ENCODE measurements around the gene HS2ST1.
"Not testable (repeated sequence)": the region's sequence is repeated elsewhere in the genome, so short reads cannot be mapped to it uniquely, and the experiment has no call there.

The HS2ST1 gene

GRCh38 chr1:87062687-87063086, 148.3 kb downstream of the HS2ST1 start:
- FAIRE-seq (no peak), DNase-seq (ENCODE audit: insufficient read length, low spot score) (no peak)
- no peak for TF ChIP-seq POLR2A (IDR thresholded peaks at IDR 0.05; ENCODE audit: low read depth, low read length)

- DNase-seq (ENCODE audit: insufficient read length, low spot score) (no peak), FAIRE-seq (no peak)
- no peak for TF ChIP-seq POLR2A (IDR thresholded peaks at IDR 0.05; ENCODE audit: low read depth, low read length)
Observed at GRCh38 chr1:87064309-87064708, 149.9 kb downstream of the HS2ST1 start.

DNA sequence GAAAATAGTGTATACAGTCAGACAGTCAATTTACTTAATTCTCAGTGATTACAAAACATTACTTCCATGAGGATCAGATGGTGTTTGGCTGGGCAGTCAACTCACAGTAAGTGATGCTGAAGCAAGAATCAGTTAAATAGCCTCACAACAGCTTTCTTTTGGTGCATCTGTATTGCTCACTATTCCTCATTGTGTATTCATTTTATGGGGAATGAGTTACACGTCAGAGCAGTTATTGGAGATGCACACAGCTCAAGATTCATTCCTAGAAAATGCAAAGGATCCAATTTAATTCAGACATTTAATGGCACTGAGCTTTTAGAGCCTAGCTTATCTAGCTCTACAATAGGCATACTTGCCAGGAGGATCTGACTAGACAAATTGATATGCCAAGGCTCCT, 150.6 kb downstream of the HS2ST1 start:
- no peak for DNase-seq (ENCODE audit: insufficient read length, low spot score)
- no peak for FAIRE-seq

GRCh38 chr1:87066708-87067107, 152.3 kb downstream of the HS2ST1 start:
- FAIRE-seq; DNase-seq (ENCODE audit: insufficient read length, low spot score): not testable (repeated sequence)

More for the DNA sequence above, 150.6 kb downstream of the HS2ST1 start:
- TF ChIP-seq POLR2A (IDR thresholded peaks at IDR 0.05; ENCODE audit: low read depth, low read length), result no peak

GRCh38 chr1:87072411-87072810, 158.0 kb downstream of the HS2ST1 start:
- no peak for FAIRE-seq
- no peak for TF ChIP-seq POLR2A (IDR thresholded peaks at IDR 0.05; ENCODE audit: low read depth, low read length)

GRCh38 chr1:87072904-87073303, 158.5 kb downstream of the HS2ST1 start:
- no peak for TF ChIP-seq POLR2A (IDR thresholded peaks at IDR 0.05; ENCODE audit: low read depth, low read length)
- FAIRE-seq, result no peak
- no peak for DNase-seq (ENCODE audit: insufficient read length, low spot score)

More at GRCh38 chr1:87072411-87072810, 158.0 kb downstream of the HS2ST1 start:
- DNase-seq (ENCODE audit: insufficient read length, low spot score), result no peak

DNA sequence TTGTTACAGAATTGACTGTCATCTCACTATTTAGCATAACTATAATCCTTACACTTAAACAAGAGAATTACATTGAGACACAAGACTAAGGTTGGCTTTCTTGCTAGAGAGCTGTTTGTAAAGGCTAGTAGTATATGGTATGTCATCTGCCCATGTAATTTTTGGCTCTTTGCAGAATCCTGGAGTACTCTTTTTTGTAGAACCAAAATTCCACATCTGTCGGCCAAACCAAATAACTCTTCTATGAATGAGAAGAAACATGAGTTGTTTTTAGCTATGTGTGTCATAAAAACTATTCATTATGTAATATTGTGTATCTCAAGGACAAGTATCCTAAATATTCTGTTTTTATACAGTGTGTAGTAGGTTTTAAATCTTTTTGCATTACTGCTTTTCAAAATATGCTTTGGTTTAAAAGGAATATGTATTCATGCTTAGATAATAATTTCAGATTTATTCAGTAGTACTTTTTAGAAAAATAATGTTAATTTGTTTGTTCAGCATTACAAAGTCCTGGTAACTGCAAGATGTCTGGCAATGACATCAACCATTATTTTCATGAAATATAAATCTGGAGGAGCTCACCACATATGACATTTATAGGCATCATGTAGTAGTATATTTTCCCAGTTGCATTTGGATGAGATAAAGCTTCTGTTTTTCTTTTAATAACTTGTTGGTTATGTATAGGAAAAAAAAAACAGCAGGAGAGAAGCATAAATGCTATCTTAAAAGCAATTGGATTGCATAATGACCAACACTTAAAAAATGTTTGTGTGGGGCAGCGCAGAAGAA, 159.8 kb downstream of the HS2ST1 start:
- DNase-seq (ENCODE audit: insufficient read length, low spot score) (no peak), FAIRE-seq (no peak)
- TF ChIP-seq POLR2A (IDR thresholded peaks at IDR 0.05; ENCODE audit: low read depth, low read length), result no peak

GRCh38 chr1:87077959-87078639, 163.7 kb downstream of the HS2ST1 start:
- peak; percentile 36 for FAIRE-seq
- TF ChIP-seq POLR2A (IDR thresholded peaks at IDR 0.05; ENCODE audit: low read depth, low read length), result no peak
- no peak for DNase-seq (ENCODE audit: insufficient read length, low spot score)

DNA sequence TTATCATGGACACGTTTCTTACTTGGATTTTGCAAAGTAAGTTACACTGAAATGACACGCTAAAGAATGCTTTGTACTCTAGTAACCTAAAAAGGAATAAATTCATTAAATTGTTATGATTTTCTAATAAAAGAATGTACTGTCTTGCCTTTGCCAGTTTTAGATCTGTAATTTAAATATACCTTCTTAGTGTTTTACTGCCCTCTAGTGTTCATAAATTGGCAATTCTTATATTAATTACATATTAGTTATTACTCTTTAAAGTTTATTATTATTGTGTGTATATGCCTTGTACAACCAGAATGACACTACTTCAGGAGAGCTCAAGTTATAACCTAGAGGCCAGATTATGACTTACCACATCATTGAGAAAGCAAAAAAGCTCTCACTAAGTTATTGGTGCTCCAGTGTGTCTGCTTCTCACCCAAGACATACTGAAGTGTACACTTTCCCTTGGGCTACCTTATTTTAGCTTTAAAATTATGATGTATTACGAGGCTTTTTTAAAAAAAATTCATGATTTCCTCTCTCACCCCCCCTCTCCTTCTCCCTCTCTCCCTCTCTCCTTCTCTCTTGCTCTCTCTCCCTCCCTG, 169.9 kb downstream of the HS2ST1 start:
- DNase-seq (ENCODE audit: insufficient read length, low spot score), result no peak
- FAIRE-seq, result no peak
- TF ChIP-seq POLR2A (IDR thresholded peaks at IDR 0.05; ENCODE audit: low read depth, low read length), result no peak

DNA sequence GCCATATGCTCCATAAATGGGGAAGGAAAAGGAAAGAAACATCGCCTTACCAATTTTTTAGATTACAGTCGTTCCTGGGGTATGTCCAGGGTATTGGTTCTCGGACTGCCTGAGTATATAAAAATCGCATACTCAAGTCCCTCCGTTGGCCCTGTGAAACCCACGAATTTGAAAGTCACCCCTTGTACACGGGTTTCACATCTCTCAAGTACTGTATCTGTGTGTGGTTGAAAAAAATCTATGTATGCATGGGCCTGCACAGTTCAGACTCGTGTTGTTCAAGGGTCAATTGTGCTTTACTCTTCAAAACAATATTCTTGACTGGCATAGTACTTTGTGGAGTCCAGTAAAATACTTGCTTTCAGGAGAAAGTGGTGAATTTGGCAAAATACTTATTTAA, 171.7 kb downstream of the HS2ST1 start:
- no peak for TF ChIP-seq POLR2A (IDR thresholded peaks at IDR 0.05; ENCODE audit: low read depth, low read length)
- FAIRE-seq (no peak), DNase-seq (ENCODE audit: insufficient read length, low spot score) (no peak)

GRCh38 chr1:87089070-87089736, 174.8 kb downstream of the HS2ST1 start:
- FAIRE-seq (no peak), DNase-seq (ENCODE audit: insufficient read length, low spot score) (no peak)
- TF ChIP-seq POLR2A (IDR thresholded peaks at IDR 0.05; ENCODE audit: low read depth, low read length), result no peak

DNA sequence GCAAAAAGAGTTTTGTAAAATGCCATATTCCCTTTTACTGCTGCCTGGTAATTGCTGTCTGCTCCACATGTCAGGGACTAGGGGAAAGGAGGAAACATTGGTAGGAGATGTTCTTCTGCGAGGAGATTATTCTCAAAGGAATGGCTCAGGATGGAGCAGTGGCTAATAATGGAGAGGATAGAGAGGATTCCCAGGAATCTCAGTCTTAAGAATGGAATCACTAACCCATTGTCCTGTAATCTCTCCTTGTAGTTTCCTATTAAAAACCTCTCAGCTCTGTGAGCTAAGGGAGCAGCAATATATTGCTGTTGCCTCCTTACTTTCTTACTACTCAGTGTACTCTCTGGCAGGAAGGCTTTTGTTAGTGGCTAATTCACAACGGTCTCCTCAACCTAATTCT, 175.4 kb downstream of the HS2ST1 start:
- no peak for TF ChIP-seq POLR2A (IDR thresholded peaks at IDR 0.05; ENCODE audit: low read depth, low read length)
- DNase-seq (ENCODE audit: insufficient read length, low spot score), result no peak
- no peak for FAIRE-seq

DNA sequence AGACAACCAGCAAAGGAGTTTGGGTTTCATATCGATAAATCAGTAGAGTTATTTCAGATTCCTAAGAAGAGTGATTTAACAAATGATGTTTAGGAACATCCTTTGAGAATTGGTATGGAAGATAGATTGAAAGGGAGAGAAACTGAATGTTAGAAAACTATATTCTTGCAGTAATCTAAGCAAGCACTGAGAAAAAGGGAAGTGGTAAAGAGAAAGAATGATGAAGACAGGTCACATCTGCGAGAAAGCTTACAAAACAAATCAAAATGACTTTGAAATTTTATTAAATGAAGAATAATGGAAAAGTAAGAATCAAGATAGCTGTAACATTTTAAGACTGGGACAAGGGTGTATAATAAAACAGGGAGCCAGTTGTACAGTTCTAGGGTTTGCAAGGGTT, 177.0 kb downstream of the HS2ST1 start:
- DNase-seq (ENCODE audit: insufficient read length, low spot score), result no peak
- TF ChIP-seq POLR2A (IDR thresholded peaks at IDR 0.05; ENCODE audit: low read depth, low read length), result no peak
- FAIRE-seq, result no peak

DNA sequence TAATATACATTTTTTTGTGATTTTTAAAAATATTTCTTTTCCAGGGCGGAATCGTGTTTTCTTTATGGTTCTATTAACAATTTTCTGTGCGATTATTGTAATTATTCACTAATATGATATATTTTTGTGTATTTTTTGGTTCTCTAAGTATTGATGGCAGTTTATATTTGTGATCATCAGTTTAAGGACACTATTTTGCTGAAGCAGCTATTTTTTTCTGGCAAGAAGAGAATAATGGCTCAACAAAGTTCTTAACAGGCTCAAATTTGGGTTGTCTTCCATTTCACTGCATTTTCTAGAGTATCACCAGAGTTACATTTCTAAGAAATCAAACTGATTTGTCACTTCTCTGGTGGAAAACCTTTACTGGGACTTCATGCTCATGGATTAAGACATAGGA, 178.4 kb downstream of the HS2ST1 start:
- no peak for TF ChIP-seq POLR2A (IDR thresholded peaks at IDR 0.05; ENCODE audit: low read depth, low read length)
- FAIRE-seq (no peak), DNase-seq (ENCODE audit: insufficient read length, low spot score) (no peak)
